Skeletal muscle satellite cell (primary cell): Measurements from ENCODE around the gene TBC1D10A.

Experiments used
- H3K27me3 ChIP-seq: 2 replicates; pipeline ENCODE4 v1.7.0; 2013; ENCODE audit warnings: low read length; ENCODE audit not compliant: control insufficient read depth, insufficient read depth
- H3K36me3 ChIP-seq: 2 replicates; pipeline ENCODE4 v1.7.0; 2013; ENCODE audit warnings: mild to moderate bottlenecking, control low read depth, low read length; ENCODE audit not compliant: insufficient read depth
- H3K4me1 ChIP-seq: 2 replicates; pipeline ENCODE4 v1.7.0; 2013; ENCODE audit warnings: low read length; ENCODE audit not compliant: control insufficient read depth, insufficient read depth
- H3K4me2 ChIP-seq: 2 replicates; pipeline ENCODE4 v1.7.0; 2013; ENCODE audit warnings: mild to moderate bottlenecking, low read length
- H3K4me3 ChIP-seq: 2 replicates; pipeline ENCODE4 v1.7.0; 2013; ENCODE audit warnings: low read length
- H3K9ac ChIP-seq: 2 replicates; pipeline ENCODE4 v1.7.0; 2013; ENCODE audit warnings: mild to moderate bottlenecking, low read depth, low read length, moderate library complexity
- H3K9me3 ChIP-seq: replicated peaks from 2 replicates; pipeline ENCODE4 v1.7.0; 2013; ENCODE audit warnings: mild to moderate bottlenecking, control low read depth, low read length

Gene TBC1D10A

GRCh38 chr22:30295576-30295975 lies 31.2 kb downstream of the TBC1D10A start:
- no peak overlapping the region for H3K9ac ChIP-seq
- no peaks in the 10 kb centered on the region for H3K27me3 ChIP-seq
- no peak overlapping the region for H3K4me2 ChIP-seq
- H3K4me1 ChIP-seq = peaks cover 10% of the 10 kb centered on the region
- H3K9me3 ChIP-seq = no peaks in the 10 kb centered on the region
- peaks cover 71% of the 10 kb centered on the region for H3K36me3 ChIP-seq
- no peak overlapping the region for H3K4me3 ChIP-seq

- Histone ChIP-seq H3K4me3 (no peak overlapping the region), H3K9me3 (no peaks in the 10 kb centered on the region), H3K9ac (no peak overlapping the region), H3K27me3 (no peaks in the 10 kb centered on the region), H3K36me3 (peaks cover 67% of the 10 kb centered on the region), H3K4me2 (no peak overlapping the region), H3K4me1 (peaks cover 17% of the 10 kb centered on the region)
Observed at GRCh38 chr22:30294830-30295229, 31.9 kb downstream of the TBC1D10A start.

GRCh38 chr22:30294066-30294465 lies 32.7 kb downstream of the TBC1D10A start:
- no peaks in the 10 kb centered on the region for H3K27me3 ChIP-seq
- no peak overlapping the region for H3K4me3 ChIP-seq
- H3K9me3 ChIP-seq = no peaks in the 10 kb centered on the region
- H3K9ac ChIP-seq = no peak overlapping the region
- H3K36me3 ChIP-seq = peaks cover 63% of the 10 kb centered on the region
- no peak overlapping the region for H3K4me2 ChIP-seq
- peaks cover 19% of the 10 kb centered on the region for H3K4me1 ChIP-seq

GRCh38 chr22:30293026-30293425 lies 33.7 kb downstream of the TBC1D10A start:
- no peak overlapping the region for H3K9ac ChIP-seq
- H3K9me3 ChIP-seq = no peaks in the 10 kb centered on the region
- H3K4me3 ChIP-seq = no peak overlapping the region
- H3K4me1 ChIP-seq = peaks cover 28% of the 10 kb centered on the region
- H3K27me3 ChIP-seq = no peaks in the 10 kb centered on the region
- H3K4me2 ChIP-seq = no peak overlapping the region
- H3K36me3 ChIP-seq = peaks cover 53% of the 10 kb centered on the region

GRCh38 chr22:30292069-30292970 lies 34.4 kb downstream of the TBC1D10A start:
- Histone ChIP-seq H3K27me3 (no peaks in the 10 kb centered on the region), H3K9ac (no peak overlapping the region), H3K4me3 (no peak overlapping the region), H3K9me3 (no peaks in the 10 kb centered on the region), H3K4me2 (no peak overlapping the region), H3K4me1 (peaks cover 31% of the 10 kb centered on the region), H3K36me3 (peaks cover 48% of the 10 kb centered on the region)

- Histone ChIP-seq H3K4me1 (peaks cover 31% of the 10 kb centered on the region), H3K4me3 (no peak overlapping the region), H3K9ac (peak overlapping the region; percentile 2)
Observed at GRCh38 chr22:30291058-30291892, 35.5 kb downstream of the TBC1D10A start.

GRCh38 chr22:30290342-30291057 lies 36.2 kb downstream of the TBC1D10A start:
- H3K9ac ChIP-seq = peak overlapping the region; percentile 57

More at GRCh38 chr22:30291058-30291892, 35.5 kb downstream of the TBC1D10A start:
- Histone ChIP-seq H3K9me3 (no peaks in the 10 kb centered on the region), H3K36me3 (peaks cover 38% of the 10 kb centered on the region), H3K27me3 (no peaks in the 10 kb centered on the region), H3K4me2 (peak overlapping the region; percentile 33)

GRCh38 chr22:30289980-30290313 lies 36.8 kb downstream of the TBC1D10A start:
- peak overlapping the region; percentile 91 for H3K4me3 ChIP-seq
- H3K27me3 ChIP-seq = no peaks in the 10 kb centered on the region
- H3K9me3 ChIP-seq = no peaks in the 10 kb centered on the region
- peaks cover 30% of the 10 kb centered on the region for H3K36me3 ChIP-seq
- H3K4me2 ChIP-seq = peak overlapping the region; percentile 99
- peak overlapping the region; percentile 57 for H3K9ac ChIP-seq
- H3K4me1 ChIP-seq = peaks cover 31% of the 10 kb centered on the region

More at GRCh38 chr22:30290342-30291057, 36.2 kb downstream of the TBC1D10A start:
- Histone ChIP-seq H3K4me1 (peaks cover 31% of the 10 kb centered on the region), H3K27me3 (no peaks in the 10 kb centered on the region), H3K4me2 (peak overlapping the region; percentile 99), H3K9me3 (no peaks in the 10 kb centered on the region), H3K36me3 (peaks cover 35% of the 10 kb centered on the region), H3K4me3 (no peak overlapping the region)

- no peaks in the 10 kb centered on the region for H3K9me3 ChIP-seq
Observed at GRCh38 chr22:30289141-30289979, 37.4 kb downstream of the TBC1D10A start, which contains the start of gene CASTOR1. Gene CASTOR1 (minus strand): TSS chr22:30289505. CDS start chr22:30289497, 8 bp downstream.

GRCh38 chr22:30288419-30289140 lies 38.2 kb downstream of the TBC1D10A start:
- Histone ChIP-seq H3K4me3 (peak overlapping the region; percentile 91), H3K4me2 (peak overlapping the region; percentile 99), H3K4me1 (peaks cover 31% of the 10 kb centered on the region), H3K27me3 (no peaks in the 10 kb centered on the region), H3K9me3 (no peaks in the 10 kb centered on the region), H3K36me3 (peaks cover 16% of the 10 kb centered on the region), H3K9ac (peak overlapping the region; percentile 85)

More at GRCh38 chr22:30289141-30289979, 37.4 kb downstream of the TBC1D10A start, which contains the start of gene CASTOR1:
- Histone ChIP-seq H3K9ac (peak within 1 kb of the TSS; percentile 85), H3K4me2 (peak within 1 kb of the TSS; percentile 99), H3K36me3 (peaks cover 24% of the 10 kb centered on the region), H3K27me3 (no peaks in the 10 kb centered on the region), H3K4me3 (peak within 1 kb of the TSS; percentile 91), H3K4me1 (peaks cover 31% of the 10 kb centered on the region)
